Activated CD8-positive, alpha-beta memory T cell treated with anti-CD3 and anti-CD28 coated beads for 24 hours (primary cell): Measurements from ENCODE around the gene ANKMY1.
A peak's percentile ranks its signal among the peaks of the same experiment; 100 is the strongest.

ENCODE experiments used
- DNase-seq: peaks from one replicate; pipeline ENCODE4 v3.0.0-alpha.2; 2020

The ANKMY1 gene

DNA sequence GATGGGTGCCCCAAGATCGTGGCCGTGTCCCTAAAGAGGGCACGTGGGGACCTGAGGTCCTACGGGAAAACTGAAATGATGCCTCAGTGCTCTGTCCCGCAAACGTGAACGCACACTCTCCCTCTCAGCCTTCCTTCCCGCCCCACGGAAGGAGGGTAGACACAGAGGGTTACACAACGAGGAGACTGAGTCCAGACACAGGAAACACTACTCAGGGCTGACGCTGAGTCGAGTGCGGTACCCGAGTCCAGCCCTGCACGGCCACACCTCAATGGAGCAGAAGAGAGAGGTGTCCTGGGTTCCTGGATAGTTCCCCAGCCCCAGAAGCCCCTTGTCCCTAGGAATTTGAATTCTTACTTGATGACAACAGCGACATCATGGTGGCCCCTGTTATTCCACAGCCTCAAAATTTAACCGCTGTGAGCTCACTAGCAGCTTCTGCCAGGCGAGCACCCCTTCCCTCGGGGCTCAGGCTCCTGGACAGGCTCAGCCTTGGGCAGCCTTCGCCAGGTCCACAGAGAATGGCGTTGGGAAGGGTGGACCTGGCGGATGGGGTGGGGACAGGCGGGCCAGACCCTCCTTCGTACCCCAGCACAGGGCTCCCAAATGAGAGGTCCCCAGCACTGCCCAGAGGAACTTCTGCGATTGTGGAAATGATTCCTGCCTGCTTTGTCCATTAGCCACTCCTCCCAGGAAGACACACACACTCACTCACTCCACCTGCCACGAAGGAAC, 9.5 kb upstream of the ANKMY1 start:
- DNase-seq: peak; percentile 75

DNA sequence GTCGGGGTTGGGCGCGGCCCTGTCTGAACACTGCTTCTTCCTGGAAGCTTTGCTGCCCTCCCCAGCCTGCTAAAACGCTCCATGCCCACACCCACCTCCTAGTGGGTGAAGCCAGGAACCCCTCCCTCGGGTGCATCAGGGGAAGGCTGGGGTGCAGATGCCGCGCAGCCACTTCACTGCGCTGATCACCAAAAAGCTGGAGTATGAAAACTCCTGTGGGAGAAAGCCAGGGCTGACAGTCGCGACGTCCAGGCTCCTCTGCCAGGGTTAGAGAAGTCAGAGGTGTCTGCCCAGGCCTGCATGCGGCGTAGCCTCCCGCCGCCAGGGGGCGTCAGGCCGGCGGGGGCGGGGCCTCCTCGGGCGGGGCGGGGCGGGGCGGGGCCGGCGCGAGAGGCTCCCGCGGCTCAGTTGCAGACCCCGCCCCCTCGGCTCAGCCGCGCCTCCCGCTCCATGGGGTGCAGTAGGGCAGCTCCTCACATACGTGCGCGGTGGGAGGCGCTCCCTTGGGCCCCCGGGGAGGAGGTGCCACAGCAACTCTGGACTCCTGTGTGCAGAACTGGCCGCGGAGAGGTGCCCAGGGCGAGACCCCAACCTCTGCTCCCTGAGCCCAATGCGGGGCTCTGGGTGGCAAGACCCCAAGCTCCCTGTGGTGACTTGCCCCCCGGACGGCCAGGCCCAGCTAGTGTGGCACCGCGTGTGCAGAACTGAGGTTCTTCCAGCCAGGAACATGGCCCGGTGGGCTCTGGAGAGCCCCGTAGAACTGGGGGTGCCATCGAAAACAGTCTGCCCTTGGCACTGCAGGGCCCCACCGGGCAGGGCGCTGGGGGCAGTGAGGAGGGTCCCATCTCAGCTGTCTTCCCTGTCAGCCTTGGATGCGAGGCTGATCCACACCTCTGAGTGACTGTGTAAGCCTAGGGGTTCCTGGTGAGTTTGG, 8.7 kb upstream of the ANKMY1 start:
- DNase-seq: peak; percentile 97

DNA sequence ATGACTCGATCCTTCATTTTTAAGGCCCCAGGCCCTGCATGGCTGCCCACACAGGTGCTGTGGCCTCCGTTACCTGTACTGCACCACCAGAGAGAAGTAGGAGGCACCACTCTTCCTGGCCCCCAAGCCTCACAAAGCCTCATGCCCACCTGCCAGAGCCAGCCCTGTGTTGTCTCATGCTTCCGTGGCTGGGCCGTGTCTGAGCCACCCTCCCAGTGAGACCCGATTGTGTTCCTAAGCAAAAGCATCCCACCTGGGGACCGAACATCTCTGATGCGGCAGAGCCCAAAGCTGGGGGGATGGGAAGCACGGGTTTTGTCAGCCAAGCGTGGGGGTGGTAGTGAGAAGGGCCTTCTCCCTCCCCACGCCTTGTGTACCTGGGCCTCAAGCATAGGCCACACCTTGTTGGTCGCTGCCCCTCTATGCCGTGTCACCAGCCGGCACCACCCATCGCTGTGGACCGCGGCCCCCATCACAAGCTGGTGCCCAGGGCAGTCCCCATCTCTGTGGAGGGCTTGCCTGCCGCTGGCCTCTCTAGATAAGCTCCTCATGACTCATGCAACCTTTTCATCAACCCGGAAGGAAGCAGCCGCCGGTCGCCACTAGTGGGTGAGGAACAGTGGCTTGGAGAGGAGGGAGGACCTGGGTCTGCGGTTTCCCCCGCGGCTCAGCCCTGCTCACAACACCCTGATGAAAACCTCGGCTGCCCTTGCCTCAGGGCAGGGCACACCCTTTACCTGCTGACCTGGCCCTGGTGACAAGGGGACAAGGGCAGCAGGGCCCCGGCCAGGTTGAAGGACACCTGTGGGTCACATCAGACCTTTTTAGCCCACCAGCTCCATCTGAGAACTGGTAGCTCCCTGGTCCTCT, 7.8 kb upstream of the ANKMY1 start:
- peak; percentile 93 for DNase-seq

DNA sequence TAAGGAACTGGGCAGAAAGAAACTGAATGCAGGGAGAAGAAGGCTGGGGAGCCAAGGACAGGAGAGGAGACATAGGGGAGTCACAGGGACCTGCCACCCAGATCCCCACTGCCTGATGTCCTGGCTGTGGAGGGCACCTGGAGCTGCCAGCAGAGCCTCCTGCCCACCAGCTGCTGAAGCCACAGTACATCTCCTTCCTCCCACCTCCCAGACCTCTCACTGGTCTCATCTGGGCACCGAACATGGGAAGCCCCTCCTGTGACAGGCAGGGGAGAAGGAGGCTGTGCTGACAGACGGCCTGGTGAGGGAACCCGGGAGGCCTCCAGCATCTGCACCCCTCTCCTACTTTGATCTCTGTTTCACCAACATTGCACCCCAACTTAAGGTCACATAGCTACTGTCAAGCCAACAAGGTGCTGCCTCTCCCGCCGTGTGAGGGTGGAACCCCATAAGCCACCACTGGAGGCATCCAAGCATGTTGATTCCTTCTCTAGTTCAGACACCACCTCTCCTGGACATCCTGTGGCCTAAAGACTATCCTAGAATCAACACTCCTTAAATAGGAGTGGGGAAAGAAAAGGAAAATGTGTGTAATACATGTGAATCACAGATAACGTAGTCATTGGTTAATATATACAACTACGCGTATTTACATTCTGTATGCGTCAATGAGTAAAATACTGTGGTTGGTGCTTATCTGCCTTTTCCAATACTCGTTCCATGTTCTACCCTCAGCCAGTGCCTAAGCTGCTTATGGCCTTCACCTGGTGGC, 7.0 kb upstream of the ANKMY1 start:
- peak; percentile 69 for DNase-seq

DNA sequence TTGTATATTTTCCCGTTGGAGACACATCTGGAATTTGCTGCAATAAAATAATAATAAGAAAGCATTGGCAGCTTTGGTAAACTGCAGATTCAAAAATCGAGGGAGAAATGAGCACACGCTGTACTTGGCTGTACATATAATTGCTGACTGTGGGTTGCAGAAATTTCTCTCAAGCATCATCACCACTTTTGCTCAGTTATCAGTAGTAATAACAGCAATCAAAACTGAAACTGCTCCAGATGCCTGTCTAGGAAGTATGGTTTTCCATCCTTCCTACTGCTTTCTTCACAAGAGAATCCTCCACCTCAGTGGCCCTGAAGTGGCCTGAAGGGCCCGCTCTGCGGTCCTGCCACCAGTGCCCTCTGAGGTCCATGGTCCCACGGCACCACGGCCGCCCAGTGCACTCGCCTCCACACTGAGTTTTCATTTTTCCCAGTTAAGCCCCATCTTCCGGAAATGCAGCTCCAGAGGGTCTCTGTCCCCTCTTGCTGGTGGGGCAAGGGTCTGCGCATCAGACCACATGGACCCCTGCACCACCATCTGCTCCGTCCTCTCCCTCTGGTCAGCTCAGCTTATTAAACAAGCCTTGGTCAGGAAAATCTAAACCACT, 6.3 kb upstream of the ANKMY1 start:
- peak; percentile 56 for DNase-seq

DNA sequence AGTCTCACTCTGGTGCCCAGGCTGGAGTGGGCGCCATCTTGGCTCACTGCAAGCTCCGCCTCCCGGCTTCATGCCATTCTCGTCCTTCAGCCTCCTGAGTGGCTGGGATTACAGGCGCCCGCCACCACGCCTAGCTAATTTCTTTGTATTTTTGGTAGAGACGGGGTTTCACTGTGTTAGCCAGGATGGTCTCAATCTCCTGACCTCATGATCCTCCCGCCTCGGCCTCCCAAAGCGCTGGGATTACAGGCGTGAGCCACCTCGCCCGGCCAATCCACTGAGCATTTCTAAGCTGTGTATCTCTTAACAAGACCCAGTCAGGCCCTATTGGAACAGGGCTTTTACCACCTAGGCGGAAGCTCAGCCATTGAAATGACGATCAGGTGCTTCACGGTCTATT, 5.4 kb upstream of the ANKMY1 start:
- DNase-seq: peak; percentile 54

DNA sequence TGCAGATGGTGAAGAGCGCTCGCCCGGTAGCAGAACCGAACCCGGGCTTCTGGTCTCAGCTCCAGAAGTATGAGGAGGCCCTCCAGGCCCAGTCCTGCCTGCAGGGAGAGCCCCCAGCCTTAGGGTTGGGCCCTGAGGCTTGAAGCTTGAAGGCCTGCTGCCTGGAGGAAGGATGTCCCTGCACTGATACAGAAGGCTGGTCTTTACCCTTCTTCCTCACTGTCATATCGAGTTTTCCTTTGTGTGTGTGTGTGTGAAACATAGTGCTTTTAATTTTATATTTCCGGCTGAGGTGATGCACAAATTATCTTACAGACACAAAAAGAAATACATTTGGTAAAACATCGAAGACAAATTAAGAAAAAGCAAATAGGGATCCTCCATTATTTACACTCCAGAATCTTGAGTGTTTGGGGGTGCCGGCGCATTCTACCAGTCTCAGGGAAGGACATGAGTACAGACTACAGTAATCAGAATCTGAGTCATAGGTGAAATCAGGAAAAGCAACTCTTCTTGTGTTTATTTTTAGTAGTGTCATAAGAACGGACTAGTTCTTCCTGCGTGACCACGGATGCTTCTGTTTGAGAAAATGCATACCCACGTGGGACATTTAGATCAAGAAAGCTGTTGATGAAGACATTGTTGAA, 3.7 kb upstream of the ANKMY1 start:
- peak; percentile 60 for DNase-seq

DNA sequence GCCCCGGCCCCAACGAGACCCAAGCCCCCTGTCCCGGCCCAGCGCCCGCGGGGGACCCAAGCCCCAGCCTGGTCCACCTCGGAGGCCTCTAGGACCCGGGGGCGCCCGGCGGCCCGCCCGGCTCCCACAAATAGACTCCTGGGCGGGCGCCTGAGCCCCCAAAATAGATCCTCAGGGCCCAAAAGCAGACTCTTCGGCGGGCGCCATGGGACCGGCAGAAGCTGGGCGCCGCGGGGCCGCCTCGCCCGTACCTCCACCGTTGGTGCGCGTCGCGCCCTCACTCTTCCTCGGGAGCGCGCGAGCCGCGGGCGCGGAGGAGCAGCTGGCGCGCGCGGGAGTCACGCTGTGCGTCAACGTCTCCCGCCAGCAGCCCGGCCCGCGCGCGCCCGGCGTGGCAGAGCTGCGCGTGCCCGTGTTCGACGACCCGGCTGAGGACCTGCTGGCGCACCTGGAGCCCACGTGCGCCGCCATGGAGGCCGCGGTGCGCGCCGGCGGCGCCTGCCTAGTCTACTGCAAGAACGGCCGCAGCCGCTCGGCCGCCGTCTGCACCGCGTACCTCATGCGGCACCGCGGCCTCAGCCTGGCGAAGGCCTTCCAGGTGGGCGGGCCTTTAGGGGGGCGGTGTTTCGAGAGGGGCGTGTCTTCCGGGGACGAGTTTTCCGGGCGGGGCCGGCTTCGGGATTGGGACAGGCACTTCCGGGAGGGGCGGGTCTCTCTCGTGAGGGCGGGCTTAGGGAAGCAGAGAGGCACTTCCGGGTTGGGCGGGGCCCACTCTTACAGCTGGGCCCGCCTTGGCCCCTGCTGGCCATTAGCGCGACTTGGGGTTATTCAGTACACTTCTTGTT, 2.9 kb upstream of the ANKMY1 start:
- DNase-seq: peak; percentile 100

DNA sequence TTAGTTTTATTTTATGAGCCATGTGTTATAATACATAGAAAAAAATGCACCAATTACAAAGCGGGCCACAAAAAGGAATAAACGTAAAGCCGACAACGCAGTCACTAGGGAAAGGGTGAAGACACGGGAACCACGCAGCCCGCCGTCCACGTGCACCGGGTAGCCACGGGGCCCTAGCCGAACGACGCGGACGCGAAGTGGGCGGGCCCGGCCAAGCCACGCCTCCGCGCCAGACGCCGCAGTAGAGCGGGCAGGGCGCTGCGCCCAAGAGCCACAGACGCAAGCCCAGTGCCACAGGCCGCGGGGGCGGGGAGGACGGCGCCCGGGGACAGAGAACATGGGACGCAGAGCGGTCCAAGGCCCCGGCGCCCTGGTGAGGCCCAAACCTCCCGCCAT, 2.3 kb upstream of the ANKMY1 start, which contains the start of gene DUSP28:
DUSP28 (plus strand) TSS at position 274 of the 396 bp plus-strand sequence. CDS start 328 bp downstream, outside the sequence.
- peak; percentile 96 for DNase-seq

DNA sequence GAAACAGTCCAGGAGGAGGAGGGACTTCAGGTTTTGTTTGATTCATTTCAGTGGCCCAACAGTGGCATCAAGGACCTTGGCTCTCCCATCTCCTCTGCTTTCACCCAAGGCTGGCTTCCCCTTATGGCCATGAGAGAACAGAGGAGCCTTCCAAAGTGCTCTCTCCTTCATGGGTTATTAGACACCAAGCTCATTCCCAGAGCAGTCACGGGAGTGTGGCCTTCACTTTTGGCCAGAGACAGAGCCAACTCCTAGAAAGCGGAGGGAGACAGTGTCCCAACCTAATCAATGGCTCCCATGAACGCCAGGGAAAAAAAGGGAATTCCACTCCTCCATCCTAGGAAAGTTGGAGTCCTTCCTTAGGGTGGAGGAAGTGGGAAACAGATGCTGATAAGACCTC, 1.5 kb upstream of the ANKMY1 start:
- DNase-seq: peak; percentile 64

DNA sequence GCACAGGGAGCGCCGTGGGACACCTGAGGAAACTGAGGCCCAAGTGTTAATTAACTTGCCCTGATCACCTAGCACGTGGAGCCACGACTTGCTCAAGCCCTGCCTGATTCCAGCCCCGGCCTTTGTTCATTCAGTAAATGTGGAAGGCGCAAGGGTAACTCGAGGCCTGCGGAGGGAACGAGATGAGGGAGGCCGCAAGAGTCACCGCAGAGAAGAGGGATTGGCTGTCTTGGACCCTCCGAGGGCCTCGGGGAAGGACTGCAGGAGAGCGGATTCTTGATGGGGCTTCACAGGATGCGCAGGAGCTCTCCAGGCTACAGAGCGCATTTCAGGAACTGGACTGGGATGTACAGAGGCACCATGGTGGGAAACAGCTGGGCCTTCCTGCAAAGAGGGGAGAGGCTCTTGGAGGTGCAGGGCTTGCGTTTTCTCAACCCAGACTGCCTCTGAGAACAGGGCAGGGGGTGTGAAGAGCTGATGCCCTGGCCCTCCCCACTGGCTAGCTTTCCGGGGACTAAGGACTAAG, 511 bp upstream of the ANKMY1 start:
- no peak for DNase-seq

DNA sequence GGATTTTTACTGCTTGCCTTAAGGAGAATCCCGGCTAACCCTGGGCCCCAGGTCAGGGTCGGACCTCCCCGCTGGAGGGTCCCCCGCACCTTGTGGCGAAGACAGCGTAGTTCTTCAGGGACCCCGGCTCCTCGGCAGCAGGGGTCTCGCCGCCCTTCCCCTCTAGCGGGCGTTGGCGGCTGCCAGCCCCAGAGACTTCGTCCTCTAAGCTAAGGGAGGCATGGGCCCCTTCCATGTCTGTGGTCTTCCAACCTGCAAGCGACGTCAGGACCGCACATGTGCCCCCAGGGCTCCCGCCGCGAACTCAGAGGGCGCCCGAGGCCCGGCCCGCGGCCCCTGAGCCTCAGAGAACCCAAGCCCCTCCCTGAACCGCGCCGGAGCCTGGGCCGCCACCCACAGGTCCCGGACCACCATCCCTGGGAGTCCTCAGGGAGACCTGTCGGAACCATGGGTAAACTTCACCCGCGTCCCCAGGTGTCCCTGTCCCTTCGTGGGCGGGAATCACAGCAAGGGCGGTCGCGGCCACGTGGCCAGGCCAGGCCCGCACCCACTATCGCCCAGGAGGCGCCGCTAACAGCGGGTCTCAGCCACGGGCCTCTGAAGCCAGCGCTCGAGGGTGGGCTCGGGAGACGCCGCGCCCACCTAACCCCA, 562 bp downstream of the ANKMY1 start:
- DNase-seq: peak; percentile 58

DNA sequence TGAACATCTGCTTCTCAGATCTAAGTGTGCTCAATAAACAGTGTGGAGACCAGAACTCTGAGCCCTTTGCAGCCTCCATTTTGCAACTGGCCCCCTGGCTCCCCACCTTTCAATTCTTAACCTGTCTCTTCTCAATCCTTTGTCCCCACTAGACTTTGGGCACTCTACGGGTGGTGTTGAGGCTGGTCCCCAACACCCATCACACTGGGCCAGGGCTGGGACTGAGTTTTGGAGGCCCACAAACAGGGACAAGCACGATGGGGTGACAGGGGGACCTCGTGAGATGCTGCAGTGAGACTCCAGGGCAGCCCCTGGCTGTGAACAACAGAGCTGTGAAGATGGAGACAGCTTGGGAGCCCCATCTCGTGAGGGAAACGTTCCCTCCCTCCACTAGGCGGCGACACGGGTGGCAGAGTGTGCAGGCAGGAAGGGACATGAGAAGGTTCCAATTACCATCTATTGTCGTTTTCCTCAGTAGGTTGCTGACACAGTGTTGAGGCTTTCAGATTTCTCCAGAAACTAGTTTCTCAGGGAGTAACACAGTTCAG, 1.2 kb downstream of the ANKMY1 start:
- DNase-seq: peak; percentile 81

DNA sequence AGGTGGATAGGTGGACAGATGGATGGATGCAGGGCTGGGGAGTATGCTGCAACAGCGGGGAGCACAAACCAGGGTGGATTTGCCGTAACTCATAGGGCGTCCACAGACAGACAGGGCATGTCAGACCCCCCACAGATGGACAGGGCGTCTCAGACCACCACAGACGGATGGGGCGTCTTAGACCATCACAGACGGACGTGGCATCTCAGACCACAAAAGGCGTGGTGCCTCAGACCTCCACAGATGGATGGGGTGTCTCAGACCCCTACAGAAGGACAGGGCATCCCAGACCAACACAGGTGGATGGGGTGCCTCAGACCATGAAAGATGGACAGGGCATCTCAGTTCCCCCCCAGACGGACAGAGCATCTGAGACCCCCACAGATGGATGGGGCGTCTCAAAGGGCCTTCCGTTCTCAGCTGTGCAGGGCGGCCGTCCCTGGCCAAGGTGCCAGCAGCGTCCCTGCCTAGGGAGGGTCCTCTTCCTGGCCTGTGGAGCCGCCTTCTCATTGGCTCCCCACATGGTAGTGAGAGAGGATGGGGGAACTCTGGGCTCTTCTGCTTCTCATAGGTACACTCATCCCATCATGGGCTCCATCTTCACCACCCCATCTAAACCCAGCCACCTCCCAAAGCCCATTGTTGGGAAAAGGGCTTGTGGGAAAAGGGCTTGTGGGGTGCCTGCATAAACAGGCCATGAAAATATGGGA, 2.1 kb downstream of the ANKMY1 start:
- DNase-seq: peak; percentile 53

DNA sequence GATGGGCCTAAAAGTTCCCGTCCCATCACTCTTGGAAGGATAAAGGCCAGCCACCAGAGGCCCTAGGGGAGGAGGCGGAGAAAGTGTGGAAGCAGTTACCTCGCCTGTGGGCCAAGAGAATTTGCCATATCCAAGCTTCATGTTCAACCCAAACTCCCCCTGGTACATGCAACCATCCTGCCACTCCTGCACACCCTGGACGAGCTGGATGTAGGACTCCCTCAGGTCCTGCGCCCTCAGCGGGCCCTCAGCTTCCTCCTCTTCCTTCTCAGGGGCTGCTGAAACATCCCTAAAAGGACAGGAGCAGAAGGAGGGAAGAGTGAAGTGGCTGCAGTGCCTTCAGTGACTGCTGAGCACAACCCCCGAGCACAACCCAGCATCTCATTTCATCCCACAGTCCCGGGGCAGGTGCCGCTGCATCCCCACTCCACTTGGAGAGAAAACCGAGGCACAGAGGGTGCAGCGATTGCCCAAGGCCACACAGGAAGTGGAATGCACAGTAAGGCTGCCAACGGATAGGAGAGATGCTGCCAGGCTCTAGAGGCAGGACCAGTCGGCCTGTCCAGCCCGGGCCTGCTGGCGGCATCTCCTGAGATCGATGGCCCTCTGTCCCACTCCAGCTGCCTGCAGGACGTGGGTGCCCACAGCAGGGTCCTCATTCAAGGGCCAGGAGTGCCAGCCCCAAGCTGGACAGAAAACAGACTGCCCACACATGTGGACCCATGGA, 2.9 kb downstream of the ANKMY1 start:
- no peak for DNase-seq

DNA sequence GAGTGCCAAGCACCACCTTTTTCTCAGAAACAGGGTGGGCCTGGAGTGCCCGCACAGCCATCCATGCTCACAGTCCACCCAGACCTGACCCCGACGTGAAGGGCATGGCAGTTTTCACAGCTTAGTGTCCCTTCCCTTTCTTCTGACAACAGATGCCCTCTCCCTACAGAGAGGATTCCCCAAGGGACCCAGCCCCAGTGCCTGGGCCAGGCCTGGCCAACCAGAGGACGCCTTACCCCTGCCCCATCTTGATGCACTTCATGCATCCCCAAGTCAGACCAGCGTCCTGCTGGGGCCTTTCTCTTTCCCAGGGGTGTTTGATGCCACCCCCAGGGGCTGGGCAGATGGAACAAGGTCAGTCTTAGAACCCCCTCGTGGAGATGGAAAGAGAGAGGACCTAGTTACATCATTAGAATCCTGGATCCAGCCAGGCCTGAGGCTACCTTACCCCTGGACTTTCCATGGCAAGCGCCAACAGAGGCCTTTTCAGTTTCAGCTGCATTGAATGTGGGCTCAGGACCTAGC, 3.8 kb downstream of the ANKMY1 start:
- no peak for DNase-seq

DNA sequence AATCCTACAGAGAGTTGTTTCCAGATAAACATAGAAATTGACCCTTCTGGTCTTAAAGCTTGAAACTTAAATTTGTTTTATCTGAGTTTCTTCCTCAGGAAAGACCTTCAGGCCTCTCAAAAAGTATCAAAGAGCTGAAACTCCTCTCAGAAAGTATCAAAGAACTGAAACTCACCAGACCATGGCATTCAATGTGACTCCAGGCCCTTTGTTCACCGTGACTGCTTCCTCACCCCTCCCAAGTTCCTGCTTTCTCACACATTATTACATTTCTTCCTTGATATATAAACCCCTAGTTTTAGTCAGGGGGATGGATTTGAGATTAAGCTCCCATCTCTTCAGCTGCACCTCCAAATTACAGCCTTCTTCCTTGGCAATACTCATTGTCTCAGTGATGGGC, 6.0 kb downstream of the ANKMY1 start:
- DNase-seq: no peak
